Gastroesophageal sphincter (tissue), 4 donors: Measurements from ENCODE around the gene GOLGA7B. TPM values are rescaled to one million over a fixed set of nuclear protein-coding genes. Genes with fewer than 3 reads are reported as not detected.

Experiments
- ATAC-seq: fragments of 150-250 bp; one replicate; pipeline ENCODE4 v1.9.1; 2016; ENCODE audit warnings: mild to moderate bottlenecking, moderate library complexity
- H3K27ac ChIP-seq, 4 donors: fragments of 200-600 bp; sonication (generic) in 3 of 4; 1 replicate in 3 of 4; 2 replicates in 1 of 4; pipeline ENCODE4 v1.5.1; 2016 to 2019
- H3K27me3 ChIP-seq: fragments of 200-600 bp; sonication (generic); one replicate; pipeline ENCODE4 v1.5.1; 2019
- H3K36me3 ChIP-seq, 2 donors: fragments of 200-600 bp; sonication (generic); one replicate each; pipeline ENCODE4 v1.5.1; 2019; ENCODE audit warnings: control low read depth in 1 of 2
- H3K4me1 ChIP-seq, 3 donors: fragments of 200-600 bp; sonication (generic); 1 replicate in 2 of 3; 2 replicates in 1 of 3; pipeline ENCODE4 v1.5.1; 2016 to 2019; ENCODE audit warnings: control low read depth in 2 of 3
- H3K4me3 ChIP-seq, 2 donors: fragments of 200-600 bp; sonication (generic); one replicate each; pipeline ENCODE4 v1.5.1; 2019; ENCODE audit warnings: mild to moderate bottlenecking in 1 of 2, moderate library complexity in 1 of 2
- H3K9me3 ChIP-seq, 3 donors: fragments of 200-600 bp; sonication (generic); one replicate each; pipeline ENCODE4 v1.5.1; 2017 to 2019; ENCODE audit warnings: control low read depth in 2 of 3
- EP300 ChIP-seq: sonication (generic); formaldehyde crosslinking; IDR thresholded peaks from one replicate; pipeline ENCODE4 v1.6.1; 2017; ENCODE audit warnings: antibody characterized with exemption, mild to moderate bottlenecking
- POLR2A ChIP-seq, 2 donors: fragments of 450-650 bp; IDR thresholded peaks; one replicate each; pipeline ENCODE4 v1.6.1; 2017; ENCODE audit warnings: antibody characterized with exemption in 2 of 2, mild to moderate bottlenecking in 2 of 2, moderate library complexity in 1 of 2
- POLR2AphosphoS5 ChIP-seq: sonication (generic); formaldehyde crosslinking; IDR thresholded peaks from one replicate; pipeline ENCODE4 v1.6.1; 2017; ENCODE audit warnings: antibody characterized with exemption
- WGBS, 2 donors: methylation state at CpG; one replicate each; pipeline ENCODE4 v1.1.5; 2018; ENCODE audit warnings: low coverage in 1 of 2; 5-methylcytosine and 5-hydroxymethylcytosine counted together
- total RNA-seq, 4 donors: library from RNA; depleted of rRNA; stranded (reverse); fragments of >200 nt; gene quantifications; one replicate each; pipeline ENCODE4 v1.1.0, GENCODE V29; 2016
- TF ChIP-seq, protein P1 (sequence below), 4 experiments: fragments of 200-600 bp in 2 of 4; fragments of 450-650 bp in 2 of 4; sonication (generic) in 1 of 4; IDR thresholded peaks; one replicate each; pipeline ENCODE4 v1.5.1; 2017 to 2019; ENCODE audit warnings: antibody characterized with exemption in 4 of 4, mild to moderate bottlenecking in 2 of 4, moderate library complexity in 2 of 4

GOLGA7B gene
- total RNA-seq, 4 donors from 2014 or later = 0.08 to 0.40 (median 0.23) TPM

DNA sequence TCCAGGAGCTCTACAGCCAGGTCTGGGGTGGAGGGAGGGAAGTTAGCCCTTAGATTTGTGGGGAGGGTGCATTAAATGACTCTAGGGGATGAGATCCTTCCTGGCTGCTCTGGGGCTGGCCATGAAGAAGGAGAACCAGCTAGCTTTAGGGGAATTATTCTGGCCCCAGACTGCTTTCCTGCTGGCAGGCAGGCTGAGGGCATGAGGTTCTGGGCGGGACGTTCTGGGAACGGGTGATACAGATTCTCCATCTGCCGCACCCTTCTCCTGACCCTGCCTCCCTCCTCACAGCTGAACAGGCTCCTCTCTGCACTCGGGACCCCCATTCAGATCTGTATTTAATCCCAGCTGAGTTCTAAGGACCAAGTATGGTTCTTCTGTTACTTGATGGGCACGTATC is 23.9 kb downstream of the GOLGA7B start:
- Histone ChIP-seq H3K4me3 (no peak overlapping the region), H3K27me3 (peaks cover 61% of the 10 kb centered on the region), H3K4me1 (peaks cover 4 to 12% (median 8%) of the 10 kb centered on the region in 3 donors), H3K36me3 (no peaks in the 10 kb centered on the region), H3K9me3 (no peaks in the 10 kb centered on the region), H3K27ac (no peak overlapping the region)
- TF ChIP-seq, protein P1, sequence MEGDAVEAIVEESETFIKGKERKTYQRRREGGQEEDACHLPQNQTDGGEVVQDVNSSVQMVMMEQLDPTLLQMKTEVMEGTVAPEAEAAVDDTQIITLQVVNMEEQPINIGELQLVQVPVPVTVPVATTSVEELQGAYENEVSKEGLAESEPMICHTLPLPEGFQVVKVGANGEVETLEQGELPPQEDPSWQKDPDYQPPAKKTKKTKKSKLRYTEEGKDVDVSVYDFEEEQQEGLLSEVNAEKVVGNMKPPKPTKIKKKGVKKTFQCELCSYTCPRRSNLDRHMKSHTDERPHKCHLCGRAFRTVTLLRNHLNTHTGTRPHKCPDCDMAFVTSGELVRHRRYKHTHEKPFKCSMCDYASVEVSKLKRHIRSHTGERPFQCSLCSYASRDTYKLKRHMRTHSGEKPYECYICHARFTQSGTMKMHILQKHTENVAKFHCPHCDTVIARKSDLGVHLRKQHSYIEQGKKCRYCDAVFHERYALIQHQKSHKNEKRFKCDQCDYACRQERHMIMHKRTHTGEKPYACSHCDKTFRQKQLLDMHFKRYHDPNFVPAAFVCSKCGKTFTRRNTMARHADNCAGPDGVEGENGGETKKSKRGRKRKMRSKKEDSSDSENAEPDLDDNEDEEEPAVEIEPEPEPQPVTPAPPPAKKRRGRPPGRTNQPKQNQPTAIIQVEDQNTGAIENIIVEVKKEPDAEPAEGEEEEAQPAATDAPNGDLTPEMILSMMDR (IDR thresholded peaks at IDR 0.05) = no peak
- TF ChIP-seq POLR2AphosphoS5 (no peak), EP300 (no peak), POLR2A (IDR thresholded peaks at IDR 0.05) (no peak)
- whole genome bisulfite sequencing, 2 donors = 50 to 51% methylated on average over 2 to 3 of the region's 6 CpGs
- ATAC-seq = no peak

DNA sequence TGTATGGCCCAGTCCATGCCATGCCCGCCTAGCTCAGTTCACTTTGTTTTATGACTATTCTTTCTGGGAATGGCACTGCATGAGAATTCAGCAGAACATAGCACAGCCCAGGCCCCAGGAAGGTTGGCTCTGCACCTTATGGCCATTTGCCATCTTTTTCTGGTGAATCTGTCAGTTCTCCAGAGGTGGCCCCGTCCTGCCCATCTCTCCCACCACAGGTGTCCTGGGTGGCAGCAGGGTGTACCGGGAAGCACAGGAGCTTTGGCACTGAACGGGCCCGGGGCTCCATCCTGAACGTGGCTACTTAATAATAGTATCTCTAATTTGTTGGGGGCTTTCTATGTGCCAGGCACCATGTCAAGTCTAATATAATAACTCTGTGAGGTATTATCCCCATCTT is 24.7 kb downstream of the GOLGA7B start:
- no peaks in the 10 kb centered on the region for H3K9me3 ChIP-seq
- ATAC-seq = no peak
- H3K27ac ChIP-seq = no peak overlapping the region
- 100% methylated on average over 1 of the region's 6 CpGs for WGBS, 2 donors
- H3K27me3 ChIP-seq = peaks cover 61% of the 10 kb centered on the region
- H3K4me3 ChIP-seq = no peak overlapping the region
- no peak for TF ChIP-seq POLR2AphosphoS5
- TF ChIP-seq, protein P1 (IDR thresholded peaks at IDR 0.05) = no peak
- no peak for TF ChIP-seq POLR2A (IDR thresholded peaks at IDR 0.05)
- no peak for TF ChIP-seq EP300
- no peaks in the 10 kb centered on the region for H3K36me3 ChIP-seq
- peaks cover 0 to 4% (median under 1%) of the 10 kb centered on the region in 3 donors for H3K4me1 ChIP-seq

DNA sequence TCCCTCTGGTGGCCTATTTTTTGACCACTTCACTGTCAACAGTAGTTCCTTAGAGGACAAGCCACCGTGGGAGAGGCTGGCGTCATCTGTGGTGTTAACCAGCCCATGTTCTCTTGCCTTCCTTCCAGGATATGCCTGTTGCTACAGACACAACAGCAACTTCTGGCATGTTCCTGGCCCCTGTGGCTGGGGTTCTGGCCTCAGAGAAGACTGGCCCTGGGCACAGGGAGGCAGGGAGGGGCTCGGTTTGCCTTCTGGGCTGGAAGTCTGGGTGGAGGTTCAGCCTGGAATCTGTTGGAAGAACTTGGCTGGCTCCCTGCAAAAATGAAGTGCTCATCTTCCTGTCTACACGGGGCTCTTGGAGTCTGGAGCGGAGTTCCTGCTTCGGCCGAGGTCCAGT is 25.7 kb downstream of the GOLGA7B start:
- 50 to 55% methylated on average over 1 to 6 of the region's 7 CpGs for WGBS, 2 donors
- Histone ChIP-seq H3K27ac (no peak overlapping the region), H3K4me1 (no peaks in the 10 kb centered on the region), H3K4me3 (no peak overlapping the region), H3K9me3 (no peaks in the 10 kb centered on the region), H3K27me3 (peaks cover 55% of the 10 kb centered on the region), H3K36me3 (no peaks in the 10 kb centered on the region)
- peak; percentile 23 for ATAC-seq
- TF ChIP-seq, protein P1 (IDR thresholded peaks at IDR 0.05) = no peak
- TF ChIP-seq EP300 (no peak), POLR2AphosphoS5 (no peak), POLR2A (IDR thresholded peaks at IDR 0.05) (no peak)

DNA sequence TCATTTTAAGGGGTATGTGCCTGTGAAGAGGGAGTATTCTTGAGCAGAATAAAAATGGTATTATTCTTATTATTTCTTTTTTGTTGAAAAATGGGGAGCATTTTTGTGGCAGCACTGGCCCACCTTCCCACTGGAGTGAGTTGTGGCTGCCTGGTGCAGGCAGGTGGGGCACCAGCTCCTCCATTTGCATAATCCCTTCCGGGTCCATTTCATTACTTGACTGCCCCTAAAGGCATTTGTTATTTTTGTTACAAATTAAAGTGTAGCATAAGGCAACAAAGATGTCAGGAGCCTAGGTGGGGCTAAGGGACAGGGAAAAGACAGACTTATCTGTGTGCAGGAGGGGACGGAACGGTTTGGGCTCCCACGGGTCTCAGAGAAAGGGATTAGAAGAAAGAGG is 26.8 kb downstream of the GOLGA7B start:
- no peaks in the 10 kb centered on the region for H3K9me3 ChIP-seq
- H3K27me3 ChIP-seq = peaks cover 45% of the 10 kb centered on the region
- ATAC-seq = no peak
- no peak for TF ChIP-seq POLR2AphosphoS5
- TF ChIP-seq EP300 = no peak
- TF ChIP-seq, protein P1 (IDR thresholded peaks at IDR 0.05) = no peak
- no peak for TF ChIP-seq POLR2A (IDR thresholded peaks at IDR 0.05)
- H3K4me3 ChIP-seq = no peak overlapping the region
- no peaks in the 10 kb centered on the region for H3K36me3 ChIP-seq
- no peaks in the 10 kb centered on the region for H3K4me1 ChIP-seq
- 49 to 57% methylated on average over 4 of the region's 4 CpGs for WGBS, 2 donors
- H3K27ac ChIP-seq = no peak overlapping the region

DNA sequence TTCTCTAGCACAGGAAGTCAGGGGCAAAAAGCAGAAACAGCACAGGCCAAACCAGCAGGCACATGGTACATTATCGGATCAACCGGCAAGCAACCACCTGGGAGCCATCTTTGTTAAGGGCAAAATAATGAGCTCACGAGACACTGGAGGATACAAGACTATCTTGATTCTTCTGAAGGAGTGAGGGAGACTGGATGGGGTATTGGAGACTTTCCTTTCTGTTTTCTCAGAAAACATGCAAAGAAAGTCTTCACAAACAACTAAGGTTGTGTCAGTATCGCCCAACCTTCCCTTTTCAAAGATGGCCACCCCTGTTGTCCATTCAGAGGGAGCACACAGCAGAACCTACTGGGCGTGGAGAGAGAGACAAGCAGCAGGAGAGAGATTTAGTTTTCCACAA is 29.6 kb downstream of the GOLGA7B start:
- 50 to 94% methylated on average over 1 to 2 of the region's 5 CpGs for WGBS, 2 donors
- TF ChIP-seq EP300 = no peak
- no peak for TF ChIP-seq POLR2AphosphoS5
- no peak for TF ChIP-seq POLR2A (IDR thresholded peaks at IDR 0.05)
- TF ChIP-seq, protein P1 (IDR thresholded peaks at IDR 0.05) = no peak
- Histone ChIP-seq H3K27me3 (peaks cover 25% of the 10 kb centered on the region), H3K4me3 (no peak overlapping the region), H3K4me1 (no peaks in the 10 kb centered on the region), H3K9me3 (no peaks in the 10 kb centered on the region), H3K36me3 (no peaks in the 10 kb centered on the region), H3K27ac (no peak overlapping the region)
- no peak for ATAC-seq
